IPS-18c (cell line): ENCODE data around the gene SIPA1L3.
A peak's percentile ranks its signal among the peaks of the same experiment; 100 is the strongest.
"Not testable (repeated sequence)": the region's sequence is repeated elsewhere in the genome, so short reads cannot be mapped to it uniquely, and the experiment has no call there.

Experiments
- H3K4me3 ChIP-seq: 2 replicates; pipeline ENCODE4 v1.7.0; 2013; ENCODE audit warnings: low read depth, mild to moderate bottlenecking, low read length, moderate library complexity; ENCODE audit not compliant: insufficient read depth
- H3K9me3 ChIP-seq: one replicate; pipeline ENCODE4 v1.6.1; 2013; ENCODE audit warnings: mild to moderate bottlenecking, low read length, moderate library complexity; ENCODE audit not compliant: control insufficient read depth, insufficient read depth

Gene SIPA1L3, protein sequence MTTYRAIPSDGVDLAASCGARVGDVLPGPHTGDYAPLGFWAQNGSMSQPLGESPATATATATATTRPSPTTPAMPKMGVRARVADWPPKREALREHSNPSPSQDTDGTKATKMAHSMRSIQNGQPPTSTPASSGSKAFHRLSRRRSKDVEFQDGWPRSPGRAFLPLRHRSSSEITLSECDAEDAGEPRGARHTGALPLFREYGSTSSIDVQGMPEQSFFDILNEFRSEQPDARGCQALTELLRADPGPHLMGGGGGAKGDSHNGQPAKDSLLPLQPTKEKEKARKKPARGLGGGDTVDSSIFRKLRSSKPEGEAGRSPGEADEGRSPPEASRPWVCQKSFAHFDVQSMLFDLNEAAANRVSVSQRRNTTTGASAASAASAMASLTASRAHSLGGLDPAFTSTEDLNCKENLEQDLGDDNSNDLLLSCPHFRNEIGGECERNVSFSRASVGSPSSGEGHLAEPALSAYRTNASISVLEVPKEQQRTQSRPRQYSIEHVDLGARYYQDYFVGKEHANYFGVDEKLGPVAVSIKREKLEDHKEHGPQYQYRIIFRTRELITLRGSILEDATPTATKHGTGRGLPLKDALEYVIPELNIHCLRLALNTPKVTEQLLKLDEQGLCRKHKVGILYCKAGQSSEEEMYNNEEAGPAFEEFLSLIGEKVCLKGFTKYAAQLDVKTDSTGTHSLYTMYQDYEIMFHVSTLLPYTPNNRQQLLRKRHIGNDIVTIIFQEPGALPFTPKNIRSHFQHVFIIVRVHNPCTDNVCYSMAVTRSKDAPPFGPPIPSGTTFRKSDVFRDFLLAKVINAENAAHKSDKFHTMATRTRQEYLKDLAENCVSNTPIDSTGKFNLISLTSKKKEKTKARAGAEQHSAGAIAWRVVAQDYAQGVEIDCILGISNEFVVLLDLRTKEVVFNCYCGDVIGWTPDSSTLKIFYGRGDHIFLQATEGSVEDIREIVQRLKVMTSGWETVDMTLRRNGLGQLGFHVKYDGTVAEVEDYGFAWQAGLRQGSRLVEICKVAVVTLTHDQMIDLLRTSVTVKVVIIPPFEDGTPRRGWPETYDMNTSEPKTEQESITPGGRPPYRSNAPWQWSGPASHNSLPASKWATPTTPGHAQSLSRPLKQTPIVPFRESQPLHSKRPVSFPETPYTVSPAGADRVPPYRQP (N-terminal part only)

GRCh38 chr19:37906869-37907734, at the start of gene SIPA1L3:
SIPA1L3 (plus strand) TSS chr19:37907208; CDS start chr19:38081566, 174,358 bp downstream.
- Histone ChIP-seq H3K9me3 (no peaks in the 10 kb centered on the region), H3K4me3 (peak within 1 kb of the TSS; percentile 99)

DNA sequence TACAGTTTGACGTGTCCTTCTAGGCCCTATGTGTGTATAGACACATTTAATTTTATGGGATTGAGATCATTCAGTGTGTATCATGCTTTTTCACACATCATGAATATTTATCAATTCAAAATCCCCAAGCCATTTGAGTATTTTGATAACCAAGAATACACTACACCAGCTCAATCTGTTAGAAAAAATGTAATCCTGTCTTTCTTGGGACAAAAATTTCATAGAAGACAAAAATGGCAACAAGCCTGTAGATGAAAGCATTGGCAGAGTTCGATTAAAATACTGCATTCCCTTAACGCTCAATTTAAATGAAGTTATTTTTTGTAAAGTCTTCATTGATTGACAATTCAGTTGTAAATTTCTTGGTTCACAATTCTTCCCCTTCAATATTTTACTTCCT, 42.5 kb upstream of the SIPA1L3 start:
- H3K4me3 ChIP-seq = no peak overlapping the region
- no peaks in the 10 kb centered on the region for H3K9me3 ChIP-seq

DNA sequence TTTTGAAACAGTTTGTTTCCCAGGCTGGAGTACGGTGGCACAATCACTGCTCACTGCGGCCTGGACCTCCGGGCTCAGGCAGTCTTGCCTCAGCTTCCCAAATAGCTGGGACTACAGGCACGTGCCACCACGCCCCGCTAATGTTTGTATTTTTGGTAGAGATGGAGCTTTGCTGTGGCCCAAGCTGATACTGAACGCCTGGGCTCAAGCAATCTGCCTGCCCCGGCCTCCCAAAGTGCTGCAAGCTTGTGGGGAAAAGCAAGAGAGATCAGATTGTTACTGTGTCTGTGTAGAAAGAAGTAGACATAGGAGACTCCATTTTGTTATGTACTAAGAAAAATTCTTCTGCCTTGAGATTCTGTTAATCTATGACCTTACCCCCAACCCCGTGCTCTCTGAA, 41.1 kb upstream of the SIPA1L3 start:
- not testable (repeated sequence) for H3K4me3 ChIP-seq, H3K9me3 ChIP-seq

DNA sequence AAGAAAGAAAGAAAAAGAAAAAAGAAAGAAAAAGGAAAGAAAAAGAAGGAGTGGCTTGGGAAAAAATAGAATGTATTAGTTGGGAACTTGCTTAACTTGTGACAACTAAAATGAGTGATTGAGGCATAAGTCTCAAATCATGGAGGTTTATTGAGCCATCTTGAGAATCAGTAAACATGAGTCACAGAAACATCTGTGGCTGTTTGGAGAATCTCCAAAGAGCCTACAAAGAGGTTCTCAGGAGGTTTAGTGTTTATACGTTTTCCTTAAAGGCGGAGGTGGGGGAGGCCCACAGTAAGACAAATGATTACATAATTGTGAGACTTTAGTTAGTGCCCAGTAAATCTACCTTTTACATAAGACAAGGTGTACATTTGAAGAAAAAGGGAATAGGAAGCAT, 39.2 kb upstream of the SIPA1L3 start:
- H3K4me3 ChIP-seq = no peak overlapping the region
- peaks cover 9% of the 10 kb centered on the region for H3K9me3 ChIP-seq

- H3K9me3 ChIP-seq = peaks cover 9% of the 10 kb centered on the region
Measured at GRCh38 chr19:37869766-37870340, 37.2 kb upstream of the SIPA1L3 start.

GRCh38 chr19:37872383-37872782, 34.6 kb upstream of the SIPA1L3 start:
- Histone ChIP-seq H3K9me3 (peaks cover 9% of the 10 kb centered on the region), H3K4me3 (no peak overlapping the region)

More at GRCh38 chr19:37869766-37870340, 37.2 kb upstream of the SIPA1L3 start:
- H3K4me3 ChIP-seq = no peak overlapping the region

GRCh38 chr19:37874784-37875183, 32.2 kb upstream of the SIPA1L3 start:
- H3K9me3 ChIP-seq = peaks cover 8% of the 10 kb centered on the region

GRCh38 chr19:37876032-37876431, 31.0 kb upstream of the SIPA1L3 start:
- Histone ChIP-seq H3K4me3 (no peak overlapping the region), H3K9me3 (peaks cover 3% of the 10 kb centered on the region)

More at GRCh38 chr19:37874784-37875183, 32.2 kb upstream of the SIPA1L3 start:
- no peak overlapping the region for H3K4me3 ChIP-seq

DNA sequence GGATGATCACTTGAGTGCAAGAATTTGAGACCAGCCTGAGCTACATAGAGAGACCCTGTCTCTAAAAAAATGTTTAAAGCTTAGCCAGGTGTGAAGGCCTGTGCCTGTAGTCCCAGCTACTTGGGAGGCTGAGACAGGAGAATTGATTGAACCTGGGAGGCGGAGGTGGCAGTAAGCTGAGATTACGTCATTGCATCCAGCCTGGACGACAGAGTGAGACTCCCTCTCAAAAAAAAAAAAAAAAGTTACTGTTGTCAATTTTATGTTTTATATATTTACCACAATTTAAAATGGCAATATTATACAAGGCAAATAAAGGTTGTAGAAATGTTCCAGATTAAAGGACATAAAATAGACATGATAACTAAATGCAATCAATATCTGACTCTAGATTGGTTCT, 29.9 kb upstream of the SIPA1L3 start:
- Histone ChIP-seq H3K4me3 (no peak overlapping the region), H3K9me3 (no peaks in the 10 kb centered on the region)

DNA sequence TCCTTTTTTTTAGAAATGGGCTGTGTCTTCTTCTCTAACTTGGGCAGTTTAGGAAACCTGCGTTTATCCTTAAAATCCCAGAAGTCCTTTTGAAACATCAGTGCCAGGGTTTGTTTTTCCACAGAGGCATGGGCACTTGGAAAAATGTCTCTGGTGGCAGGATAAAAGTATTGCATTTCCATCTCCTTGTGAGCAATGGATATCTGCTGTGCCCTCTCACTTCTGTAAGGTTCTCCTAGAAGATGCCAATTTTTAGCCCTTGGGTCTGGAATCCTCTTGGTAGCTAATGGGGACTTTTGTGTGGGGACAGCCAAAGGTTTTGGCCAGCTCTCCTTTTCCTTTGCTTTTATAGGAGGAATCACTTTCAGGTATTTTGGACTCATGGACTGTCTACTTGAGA, 21.6 kb upstream of the SIPA1L3 start:
- H3K9me3 ChIP-seq = no peaks in the 10 kb centered on the region
- H3K4me3 ChIP-seq = no peak overlapping the region

DNA sequence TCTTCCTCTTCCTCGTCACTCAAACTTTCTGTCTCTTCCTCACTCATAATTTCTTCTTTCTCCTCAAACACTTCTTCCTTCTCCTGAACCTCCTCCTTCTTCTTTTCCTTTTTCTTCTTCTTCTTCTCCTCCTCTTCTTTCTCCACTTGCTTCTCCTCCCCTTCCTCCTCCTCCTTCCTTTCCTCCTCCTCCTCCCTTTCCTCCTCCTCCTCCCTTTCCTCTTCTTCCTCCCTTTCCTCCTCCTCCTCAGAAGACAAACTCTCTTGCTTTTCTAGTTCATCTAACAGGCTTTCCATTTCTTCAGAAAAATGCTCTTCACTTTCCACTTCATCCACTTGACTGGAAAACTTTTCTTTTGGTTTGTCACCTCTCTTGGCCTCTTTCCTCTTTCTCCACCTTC, 20.4 kb upstream of the SIPA1L3 start:
- H3K4me3 ChIP-seq = no peak overlapping the region
- H3K9me3 ChIP-seq = no peaks in the 10 kb centered on the region

GRCh38 chr19:37893845-37894575, 13.0 kb upstream of the SIPA1L3 start:
- Histone ChIP-seq H3K9me3 (peaks cover 2% of the 10 kb centered on the region), H3K4me3 (no peak overlapping the region)

DNA sequence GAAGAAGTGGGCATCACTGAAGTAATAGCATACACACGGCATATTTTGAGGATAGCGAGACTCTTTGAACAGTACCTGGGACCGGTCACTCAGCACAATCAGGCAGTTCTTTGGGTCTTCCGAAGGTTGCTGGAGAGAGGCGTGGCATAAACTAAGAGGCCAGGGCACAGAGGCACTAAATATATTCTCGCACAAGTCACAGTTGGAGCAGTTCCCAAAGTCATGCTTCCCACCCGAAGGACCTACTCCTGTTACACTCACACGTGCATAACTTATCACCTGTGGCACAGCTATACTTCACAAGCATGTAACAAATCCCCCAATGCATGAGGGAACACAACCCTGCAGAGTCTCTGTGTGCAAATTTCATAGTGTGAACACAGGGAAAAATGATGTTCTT, 10.8 kb upstream of the SIPA1L3 start:
- Histone ChIP-seq H3K9me3 (peaks cover 2% of the 10 kb centered on the region), H3K4me3 (no peak overlapping the region)

DNA sequence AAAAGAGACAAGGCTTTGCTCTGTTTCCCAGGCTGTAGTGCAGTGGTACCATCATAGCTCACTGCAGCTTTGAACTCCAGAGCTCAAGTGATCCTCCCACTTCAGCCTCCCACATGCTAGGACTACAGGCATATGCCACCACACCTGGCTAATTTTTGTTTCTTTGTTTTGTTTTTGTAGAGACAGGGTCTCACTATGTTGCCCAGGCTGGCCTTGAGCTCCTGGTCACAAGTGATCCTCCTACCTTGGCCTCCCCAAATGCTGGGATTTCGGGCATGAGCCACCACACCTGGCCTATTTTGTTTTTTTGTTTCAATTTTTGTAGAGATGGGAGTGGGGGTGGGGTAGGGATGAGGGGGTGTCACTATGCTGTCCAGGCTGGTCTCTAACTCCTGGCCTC, 7.6 kb upstream of the SIPA1L3 start:
- Histone ChIP-seq H3K9me3 (no peaks in the 10 kb centered on the region), H3K4me3 (no peak overlapping the region)

DNA sequence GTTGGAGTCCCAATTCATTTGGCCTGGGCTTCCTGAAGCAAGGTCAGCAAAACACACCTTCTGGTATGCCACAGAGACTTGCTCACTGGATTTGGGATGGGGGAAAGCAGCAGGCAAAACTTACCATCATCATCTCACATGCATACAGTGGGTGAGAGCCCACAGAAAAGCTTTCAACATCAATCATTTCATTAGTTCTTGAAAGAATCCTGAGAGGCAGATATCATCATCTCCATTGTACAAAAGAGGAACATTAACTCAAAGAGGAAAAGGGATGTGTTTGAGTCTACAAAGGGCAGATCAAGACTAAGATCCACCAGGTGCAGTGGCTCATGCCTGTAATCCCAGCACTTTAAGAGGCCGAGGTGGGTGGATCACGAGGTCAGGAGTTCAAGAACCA, 7.0 kb upstream of the SIPA1L3 start:
- Histone ChIP-seq H3K4me3 (no peak overlapping the region), H3K9me3 (no peaks in the 10 kb centered on the region)

GRCh38 chr19:37902668-37903067, 4.3 kb upstream of the SIPA1L3 start:
- Histone ChIP-seq H3K9me3 (no peaks in the 10 kb centered on the region), H3K4me3 (no peak overlapping the region)
